SK-N-SH treated with all-trans-retinoic acid at 6 μM for 48 hours (cell line): ENCODE results near the gene TMC6.
"Not testable (repeated sequence)": the region's sequence is repeated elsewhere in the genome, so short reads cannot be mapped to it uniquely, and the experiment has no call there.

ENCODE experiments used
- ZFP30 ChIP-seq: fragments of 450-650 bp; formaldehyde crosslinking; IDR thresholded peaks from 2 replicates; pipeline ENCODE4 v1.5.0; 2022; ENCODE audit warnings: mild to moderate bottlenecking, moderate library complexity
- TF ChIP-seq, protein P1 (sequence below): fragments of 250-450 bp; sonication (Bioruptor Pico); IDR thresholded peaks from 2 replicates; pipeline ENCODE4 v1.5.0; 2020; ENCODE audit warnings: mild to moderate bottlenecking, moderate library complexity
- TF ChIP-seq, protein P2 (sequence below): fragments of 250-450 bp; sonication (Bioruptor Pico); IDR thresholded peaks from 2 replicates; pipeline ENCODE4 v1.8.0; 2020; ENCODE audit warnings: mild to moderate bottlenecking, moderate library complexity, borderline replicate concordance

DNA sequence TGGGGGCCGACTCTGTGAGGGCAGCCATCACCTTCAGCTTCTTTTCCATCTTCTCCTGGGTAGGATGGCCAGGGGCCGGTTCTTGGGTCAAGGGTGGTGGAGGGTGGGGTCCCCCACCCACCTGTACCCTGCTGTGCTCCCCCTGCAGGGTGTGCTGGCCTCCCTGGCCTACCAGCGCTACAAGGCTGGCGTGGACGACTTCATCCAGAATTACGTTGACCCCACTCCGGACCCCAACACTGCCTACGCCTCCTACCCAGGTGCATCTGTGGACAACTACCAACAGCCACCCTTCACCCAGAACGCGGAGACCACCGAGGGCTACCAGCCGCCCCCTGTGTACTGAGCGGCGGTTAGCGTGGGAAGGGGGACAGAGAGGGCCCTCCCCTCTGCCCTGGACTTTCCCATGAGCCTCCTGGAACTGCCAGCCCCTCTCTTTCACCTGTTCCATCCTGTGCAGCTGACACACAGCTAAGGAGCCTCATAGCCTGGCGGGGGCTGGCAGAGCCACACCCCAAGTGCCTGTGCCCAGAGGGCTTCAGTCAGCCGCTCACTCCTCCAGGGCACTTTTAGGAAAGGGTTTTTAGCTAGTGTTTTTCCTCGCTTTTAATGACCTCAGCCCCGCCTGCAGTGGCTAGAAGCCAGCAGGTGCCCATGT, 43.2 kb upstream of the TMC6 start:
- TF ChIP-seq, protein P1, sequence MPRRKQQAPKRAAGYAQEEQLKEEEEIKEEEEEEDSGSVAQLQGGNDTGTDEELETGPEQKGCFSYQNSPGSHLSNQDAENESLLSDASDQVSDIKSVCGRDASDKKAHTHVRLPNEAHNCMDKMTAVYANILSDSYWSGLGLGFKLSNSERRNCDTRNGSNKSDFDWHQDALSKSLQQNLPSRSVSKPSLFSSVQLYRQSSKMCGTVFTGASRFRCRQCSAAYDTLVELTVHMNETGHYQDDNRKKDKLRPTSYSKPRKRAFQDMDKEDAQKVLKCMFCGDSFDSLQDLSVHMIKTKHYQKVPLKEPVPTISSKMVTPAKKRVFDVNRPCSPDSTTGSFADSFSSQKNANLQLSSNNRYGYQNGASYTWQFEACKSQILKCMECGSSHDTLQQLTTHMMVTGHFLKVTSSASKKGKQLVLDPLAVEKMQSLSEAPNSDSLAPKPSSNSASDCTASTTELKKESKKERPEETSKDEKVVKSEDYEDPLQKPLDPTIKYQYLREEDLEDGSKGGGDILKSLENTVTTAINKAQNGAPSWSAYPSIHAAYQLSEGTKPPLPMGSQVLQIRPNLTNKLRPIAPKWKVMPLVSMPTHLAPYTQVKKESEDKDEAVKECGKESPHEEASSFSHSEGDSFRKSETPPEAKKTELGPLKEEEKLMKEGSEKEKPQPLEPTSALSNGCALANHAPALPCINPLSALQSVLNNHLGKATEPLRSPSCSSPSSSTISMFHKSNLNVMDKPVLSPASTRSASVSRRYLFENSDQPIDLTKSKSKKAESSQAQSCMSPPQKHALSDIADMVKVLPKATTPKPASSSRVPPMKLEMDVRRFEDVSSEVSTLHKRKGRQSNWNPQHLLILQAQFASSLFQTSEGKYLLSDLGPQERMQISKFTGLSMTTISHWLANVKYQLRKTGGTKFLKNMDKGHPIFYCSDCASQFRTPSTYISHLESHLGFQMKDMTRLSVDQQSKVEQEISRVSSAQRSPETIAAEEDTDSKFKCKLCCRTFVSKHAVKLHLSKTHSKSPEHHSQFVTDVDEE (CRISPR knock-in tag): not testable (repeated sequence)
- TF ChIP-seq, protein P2, sequence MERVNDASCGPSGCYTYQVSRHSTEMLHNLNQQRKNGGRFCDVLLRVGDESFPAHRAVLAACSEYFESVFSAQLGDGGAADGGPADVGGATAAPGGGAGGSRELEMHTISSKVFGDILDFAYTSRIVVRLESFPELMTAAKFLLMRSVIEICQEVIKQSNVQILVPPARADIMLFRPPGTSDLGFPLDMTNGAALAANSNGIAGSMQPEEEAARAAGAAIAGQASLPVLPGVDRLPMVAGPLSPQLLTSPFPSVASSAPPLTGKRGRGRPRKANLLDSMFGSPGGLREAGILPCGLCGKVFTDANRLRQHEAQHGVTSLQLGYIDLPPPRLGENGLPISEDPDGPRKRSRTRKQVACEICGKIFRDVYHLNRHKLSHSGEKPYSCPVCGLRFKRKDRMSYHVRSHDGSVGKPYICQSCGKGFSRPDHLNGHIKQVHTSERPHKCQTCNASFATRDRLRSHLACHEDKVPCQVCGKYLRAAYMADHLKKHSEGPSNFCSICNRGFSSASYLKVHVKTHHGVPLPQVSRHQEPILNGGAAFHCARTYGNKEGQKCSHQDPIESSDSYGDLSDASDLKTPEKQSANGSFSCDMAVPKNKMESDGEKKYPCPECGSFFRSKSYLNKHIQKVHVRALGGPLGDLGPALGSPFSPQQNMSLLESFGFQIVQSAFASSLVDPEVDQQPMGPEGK: not testable (repeated sequence)
- TF ChIP-seq ZFP30 (CRISPR knock-in tag): not testable (repeated sequence)
